GM18498 (cell line): ENCODE measurements around the gene C12orf75.
"Not testable (repeated sequence)": the region's sequence is repeated elsewhere in the genome, so short reads cannot be mapped to it uniquely, and the experiment has no call there.

Experiments used
- ATAC-seq: cut with Tn5 transposase; IDR thresholded peaks from one replicate; pipeline ENCODE4 v1.9.1; 2021; ENCODE audit warnings: mild to moderate bottlenecking, moderate library complexity; ENCODE audit not compliant: unreplicated experiment

C12orf75 gene

GRCh38 chr12:105334582-105334981 lies 4.1 kb downstream of the C12orf75 start:
- ATAC-seq: no peak

GRCh38 chr12:105335856-105336255 lies 5.4 kb downstream of the C12orf75 start:
- ATAC-seq: no peak

GRCh38 chr12:105336411-105336810 lies 5.9 kb downstream of the C12orf75 start:
- ATAC-seq: no peak

- ATAC-seq: no peak
Measured at GRCh38 chr12:105337391-105337790, 6.9 kb downstream of the C12orf75 start.

- no peak for ATAC-seq
Measured at GRCh38 chr12:105338966-105339365, 8.5 kb downstream of the C12orf75 start.

- no peak for ATAC-seq
Measured at GRCh38 chr12:105341010-105341409, 10.5 kb downstream of the C12orf75 start.

- ATAC-seq: not testable (repeated sequence)
Measured at GRCh38 chr12:105341620-105342019, 11.1 kb downstream of the C12orf75 start.

GRCh38 chr12:105342464-105342863 lies 12.0 kb downstream of the C12orf75 start:
- ATAC-seq: no peak

GRCh38 chr12:105343836-105344235 lies 13.3 kb downstream of the C12orf75 start:
- ATAC-seq: no peak

GRCh38 chr12:105347499-105347898 lies 17.0 kb downstream of the C12orf75 start:
- ATAC-seq: no peak

GRCh38 chr12:105348142-105348541 lies 17.7 kb downstream of the C12orf75 start:
- no peak for ATAC-seq

- no peak for ATAC-seq
Measured at GRCh38 chr12:105348561-105348960, 18.1 kb downstream of the C12orf75 start.

- no peak for ATAC-seq
Measured at GRCh38 chr12:105349138-105349537, 18.6 kb downstream of the C12orf75 start.

GRCh38 chr12:105351523-105351922 lies 21.0 kb downstream of the C12orf75 start:
- peak; percentile 65 for ATAC-seq

- ATAC-seq: peak; percentile 88
Measured at GRCh38 chr12:105352052-105352451, 21.6 kb downstream of the C12orf75 start.

GRCh38 chr12:105352940-105353635 lies 22.6 kb downstream of the C12orf75 start:
- no peak for ATAC-seq

- no peak for ATAC-seq
Measured at GRCh38 chr12:105355752-105356151, 25.3 kb downstream of the C12orf75 start.

- ATAC-seq: peak; percentile 84
Measured at GRCh38 chr12:105357162-105357691, 26.7 kb downstream of the C12orf75 start.

GRCh38 chr12:105358789-105359188 lies 28.3 kb downstream of the C12orf75 start:
- ATAC-seq: peak; percentile 44

- ATAC-seq: no peak
Measured at GRCh38 chr12:105359856-105360255, 29.4 kb downstream of the C12orf75 start.

- no peak for ATAC-seq
Measured at GRCh38 chr12:105363890-105364289, 33.4 kb downstream of the C12orf75 start.

GRCh38 chr12:105365231-105365630 lies 34.7 kb downstream of the C12orf75 start:
- ATAC-seq: no peak
